ENCODE results near the gene GATA2.

GATA2 gene

GRCh38 chr3:128448491-128448890, 44.5 kb downstream of the GATA2 start:
- Histone ChIP-seq H2AFZ (no peak overlapping the region), H3K36me3 (ENCODE audit: control insufficient read depth, insufficient read depth, low read length) (no peaks in the 10 kb centered on the region), H3K9ac (no peak overlapping the region), H3K4me2 (ENCODE audit: low read length) (no peak overlapping the region), H3K79me2 (no peaks in the 10 kb centered on the region), H3K9me3 (ENCODE audit: control insufficient read depth, low read length) (no peaks in the 10 kb centered on the region), H3K4me1 (no peaks in the 10 kb centered on the region), H3K4me3 (ENCODE audit: low read depth, low read length) (no peak overlapping the region), H3K27ac (no peak overlapping the region), H3K27me3 (ENCODE audit: control insufficient read depth, insufficient read depth, low read length) (no peaks in the 10 kb centered on the region)
- TF ChIP-seq CTCF (IDR thresholded peaks at IDR 0.05), result no peak

- H2AFZ ChIP-seq, result no peak overlapping the region
- no peaks in the 10 kb centered on the region for H3K79me2 ChIP-seq
- H3K27me3 ChIP-seq (ENCODE audit: control insufficient read depth, insufficient read depth, low read length), result no peaks in the 10 kb centered on the region
- no peak overlapping the region for H3K9ac ChIP-seq
- H3K27ac ChIP-seq, result no peak overlapping the region
- H3K4me3 ChIP-seq (ENCODE audit: low read depth, low read length), result no peak overlapping the region
- no peaks in the 10 kb centered on the region for H3K9me3 ChIP-seq (ENCODE audit: control insufficient read depth, low read length)
- no peaks in the 10 kb centered on the region for H3K4me1 ChIP-seq
- no peak for TF ChIP-seq CTCF (IDR thresholded peaks at IDR 0.05)
- H3K4me2 ChIP-seq (ENCODE audit: low read length), result no peak overlapping the region
- no peaks in the 10 kb centered on the region for H3K36me3 ChIP-seq (ENCODE audit: control insufficient read depth, insufficient read depth, low read length)
Observed at GRCh38 chr3:128447561-128448013, 45.4 kb downstream of the GATA2 start.

- Histone ChIP-seq H3K27ac (no peak overlapping the region), H2AFZ (no peak overlapping the region), H3K9me3 (ENCODE audit: control insufficient read depth, low read length) (no peaks in the 10 kb centered on the region), H3K27me3 (ENCODE audit: control insufficient read depth, insufficient read depth, low read length) (no peaks in the 10 kb centered on the region), H3K4me3 (ENCODE audit: low read depth, low read length) (no peak overlapping the region), H3K4me1 (no peaks in the 10 kb centered on the region), H3K9ac (no peak overlapping the region), H3K36me3 (ENCODE audit: control insufficient read depth, insufficient read depth, low read length) (no peaks in the 10 kb centered on the region), H3K79me2 (no peaks in the 10 kb centered on the region), H3K4me2 (ENCODE audit: low read length) (no peak overlapping the region)
- no peak for TF ChIP-seq CTCF (IDR thresholded peaks at IDR 0.05)
Observed at GRCh38 chr3:128446821-128447220, 46.2 kb downstream of the GATA2 start.

- no peaks in the 10 kb centered on the region for H3K4me1 ChIP-seq
- no peak overlapping the region for H3K9ac ChIP-seq
- no peaks in the 10 kb centered on the region for H3K27me3 ChIP-seq (ENCODE audit: control insufficient read depth, insufficient read depth, low read length)
- H3K4me3 ChIP-seq (ENCODE audit: low read depth, low read length), result no peak overlapping the region
- no peak overlapping the region for H2AFZ ChIP-seq
- H3K27ac ChIP-seq, result no peak overlapping the region
- H3K79me2 ChIP-seq, result no peaks in the 10 kb centered on the region
- no peaks in the 10 kb centered on the region for H3K9me3 ChIP-seq (ENCODE audit: control insufficient read depth, low read length)
- no peak for TF ChIP-seq CTCF (IDR thresholded peaks at IDR 0.05)
- H3K36me3 ChIP-seq (ENCODE audit: control insufficient read depth, insufficient read depth, low read length), result no peaks in the 10 kb centered on the region
- H3K4me2 ChIP-seq (ENCODE audit: low read length), result no peak overlapping the region
Observed at GRCh38 chr3:128445357-128445756, 47.6 kb downstream of the GATA2 start.

GRCh38 chr3:128443771-128444170, 49.2 kb downstream of the GATA2 start:
- H3K79me2 ChIP-seq, result no peaks in the 10 kb centered on the region
- no peaks in the 10 kb centered on the region for H3K27me3 ChIP-seq (ENCODE audit: control insufficient read depth, insufficient read depth, low read length)
- no peaks in the 10 kb centered on the region for H3K36me3 ChIP-seq (ENCODE audit: control insufficient read depth, insufficient read depth, low read length)
- no peak overlapping the region for H2AFZ ChIP-seq
- H3K4me1 ChIP-seq, result no peaks in the 10 kb centered on the region
- no peak overlapping the region for H3K27ac ChIP-seq
- TF ChIP-seq CTCF (IDR thresholded peaks at IDR 0.05), result no peak
- no peak overlapping the region for H3K9ac ChIP-seq
- no peaks in the 10 kb centered on the region for H3K9me3 ChIP-seq (ENCODE audit: control insufficient read depth, low read length)
- H3K4me3 ChIP-seq (ENCODE audit: low read depth, low read length), result no peak overlapping the region
- no peak overlapping the region for H3K4me2 ChIP-seq (ENCODE audit: low read length)
